ENCODE data around the gene MIEF1. TPM values are rescaled to one million over a fixed set of nuclear protein-coding genes. Genes with fewer than 3 reads are reported as not detected.

The MIEF1 gene
- total and polyA plus RNA-seq, 2 of the 8 experiments (the other 6 are each of a cell fraction or from before 2014, with no cell fraction given) = 16.8 to 32.7 TPM

DNA sequence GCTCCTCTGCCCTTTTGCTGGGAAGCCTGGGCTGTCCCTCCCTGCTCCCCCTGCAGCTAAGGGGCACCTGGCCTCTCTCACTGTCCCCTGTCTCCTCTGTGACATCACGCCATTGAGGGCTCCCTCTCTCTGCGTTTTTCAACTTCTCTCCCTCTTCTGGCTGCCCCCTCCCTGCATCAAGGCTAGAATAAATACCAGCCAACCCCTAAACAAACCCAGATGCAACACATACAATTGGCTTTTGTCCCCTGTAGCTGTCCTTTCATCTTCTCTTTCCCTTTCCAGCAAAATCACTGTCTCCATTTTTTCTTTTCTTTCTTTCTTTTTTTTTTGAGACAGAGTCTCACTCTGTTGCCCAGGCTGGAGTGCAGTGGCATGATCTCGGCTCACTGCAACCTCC is 3.3 kb upstream of the MIEF1 start:
- Histone ChIP-seq H4K8ac (ENCODE audit: extremely low read depth, insufficient read depth, low read length) (no peak overlapping the region), H3K14ac (ENCODE audit: insufficient read length) (no peak overlapping the region), H4K91ac (replicated peaks; ENCODE audit: insufficient read length, low read length) (no peak overlapping the region), H2BK20ac (ENCODE audit: low read length) (no peak overlapping the region), H4K20me1 (replicated peaks in 1 of 2; ENCODE audit: control insufficient read depth in 1 of 2, insufficient read depth in 2 of 2, low read length in 2 of 2) (peaks cover 8 to 11% of the 10 kb centered on the region in 2 experiments), H3K18ac (ENCODE audit: extremely low read depth, low read length) (no peak overlapping the region), H3K9ac (replicated peaks in 1 of 4; ENCODE audit: extremely low read depth in 1 of 4, low read depth in 3 of 4, low read length in 3 of 4) (no peak overlapping the region), H3K4ac (replicated peaks; ENCODE audit: insufficient read length, low read depth, low read length) (no peak overlapping the region), H3K79me2 (ENCODE audit: control insufficient read depth in 1 of 2, insufficient read depth in 2 of 2, low read length in 2 of 2) (peaks cover 5 to 12% of the 10 kb centered on the region in 2 experiments; a peak in 3 of 4 replicates), H3K23me2 (ENCODE audit: low read depth, low read length) (peaks cover 5% of the 10 kb centered on the region), H3K4me2 (ENCODE audit: insufficient read depth in 1 of 2, low read depth in 2 of 2, low read length in 2 of 2) (no peak overlapping the region), H3K9me3 (ENCODE audit: insufficient read depth in 2 of 2, low read depth in 1 of 2, low read length in 1 of 2) (no peaks in the 10 kb centered on the region), H2AK5ac (ENCODE audit: low read depth, low read length) (no peak overlapping the region), H3K27me3 (replicated peaks in 1 of 4; ENCODE audit: control insufficient read depth in 3 of 4, extremely low read depth in 1 of 4, insufficient read depth in 3 of 4, low read length in 3 of 4) (peaks cover 0 to 52% (median 21%) of the 10 kb centered on the region in 4 experiments; a peak in 6 of 7 replicates), H2AFZ (ENCODE audit: low read length) (no peak overlapping the region), H4K5ac (ENCODE audit: insufficient read length, low read depth, low read length) (no peak overlapping the region), H2BK5ac (ENCODE audit: low read depth, low read length) (no peak overlapping the region), H3K79me1 (ENCODE audit: low read depth, low read length) (peaks cover 3% of the 10 kb centered on the region; the same call in 1 of the 2 replicates), H3K4me1 (replicated peaks in 1 of 4; ENCODE audit: control insufficient read depth in 3 of 4, insufficient read depth in 4 of 4, low read length in 3 of 4) (peaks cover 3 to 9% (median 4%) of the 10 kb centered on the region in 4 experiments; a peak in 6 of 7 replicates), H3K23ac (ENCODE audit: insufficient read length) (no peak overlapping the region), H2BK15ac (ENCODE audit: low read length) (no peak overlapping the region), H3K36me3 (ENCODE audit: control insufficient read depth in 2 of 4, insufficient read depth in 4 of 4, low read length in 3 of 4) (no peaks in the 10 kb centered on the region; a peak in 1 of 8 replicates), H3K27ac (ENCODE audit: low read depth, low read length) (no peak overlapping the region), H3K56ac (replicated peaks; ENCODE audit: insufficient read length, low read depth, low read length) (no peak overlapping the region), H2BK120ac (replicated peaks; ENCODE audit: low read depth, low read length) (no peak overlapping the region), H3K4me3 (ENCODE audit: extremely low read depth in 1 of 4, insufficient read depth in 2 of 4, low read depth in 3 of 4, low read length in 4 of 4) (no peak overlapping the region), H2BK12ac (ENCODE audit: low read depth, low read length) (no peak overlapping the region)
- TF ChIP-seq RFX5 (IDR thresholded peaks at IDR 0.05; ENCODE audit: borderline replicate concordance, low read depth, low read length) = no peak
- TF ChIP-seq, protein P1, sequence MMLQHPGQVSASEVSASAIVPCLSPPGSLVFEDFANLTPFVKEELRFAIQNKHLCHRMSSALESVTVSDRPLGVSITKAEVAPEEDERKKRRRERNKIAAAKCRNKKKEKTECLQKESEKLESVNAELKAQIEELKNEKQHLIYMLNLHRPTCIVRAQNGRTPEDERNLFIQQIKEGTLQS (IDR thresholded peaks at IDR 0.05; ENCODE audit: insufficient read depth, low read depth, low read length) = no peak
- TF ChIP-seq JUN (IDR thresholded peaks at IDR 0.05; ENCODE audit: low read depth, low read length) = no peak
- no peak for TF ChIP-seq CREB1 (IDR thresholded peaks at IDR 0.05)
- TF ChIP-seq SRF (IDR thresholded peaks at IDR 0.05; ENCODE audit: low read depth, low read length) = no peak
- TF ChIP-seq CBX5 (IDR thresholded peaks at IDR 0.05; ENCODE audit: low read depth, low read length) = no peak
- TF ChIP-seq, protein P2, sequence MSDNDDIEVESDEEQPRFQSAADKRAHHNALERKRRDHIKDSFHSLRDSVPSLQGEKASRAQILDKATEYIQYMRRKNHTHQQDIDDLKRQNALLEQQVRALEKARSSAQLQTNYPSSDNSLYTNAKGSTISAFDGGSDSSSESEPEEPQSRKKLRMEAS (IDR thresholded peaks at IDR 0.05) = no peak
- TF ChIP-seq KDM4A (IDR thresholded peaks at IDR 0.05; ENCODE audit: low read depth, low read length, severe bottlenecking) = no peak
- POLR2A ChIA-PET (ENCODE audit: partially characterized antibody) = interaction anchor here (0.9 to 2.5 kb wide), 4 partner anchors 19 to 30 kb away, joined by 3 to 10 read pairs (median 6); partner anchors contain the start of gene ATF4
- CTCF ChIA-PET (ENCODE audit: partially characterized antibody) = interaction anchor here (1.4 to 19.7 kb wide), 5 partner anchors 15 to 37 kb away, joined by 4 to 361 read pairs (median 60); partner anchors contain the start of gene RPS19BP1
- 46% methylated on average over 2 of the region's 3 CpGs; no CpG with 5 or more reads in 1 of the 2 experiments for WGBS, 2 experiments (ENCODE audit: extremely low coverage in 1 of 2, insufficient coverage in 1 of 2, insufficient read length in 1 of 2, insufficient replicate concordance in 2 of 2, low coverage in 1 of 2, low lambda C conversion rate in 2 of 2, missing lambda C conversion rate in 1 of 2)
- FAIRE-seq = no peak
- DNase-seq (ENCODE audit: low read depth in 1 of 2, low spot score in 2 of 2) = no peak
